ENCODE data around the gene HPX. TPM values are rescaled to one million over a fixed set of nuclear protein-coding genes. Genes with fewer than 3 reads are reported as not detected.

Gene HPX
- polyA plus RNA-seq, 2 of the 4 experiments (the other 2 are of a cell fraction), result 0.66 to 0.70 TPM

GRCh38 chr11:6385046-6385777 is 55.6 kb downstream of the HPX start (continued):
- TF ChIP-seq CHD2 (IDR thresholded peaks at IDR 0.05; ENCODE audit: low read length, partially characterized antibody) (no peak), GATA3 (IDR thresholded peaks at IDR 0.05; ENCODE audit: borderline replicate concordance) (no peak), NFE2L2 (conservative IDR thresholded peaks at IDR 0.05; ENCODE audit: low read length) (no peak), REST (IDR thresholded peaks at IDR 0.05) (no peak), POLR2A (IDR thresholded peaks at IDR 0.05; ENCODE audit: low read length) (no peak)

Other genes with a start within 250 kb of the HPX start
- not detected in 2 replicates for gene OR52W1, start 241.8 kb downstream of the HPX start, polyA plus RNA-seq (2011; rRNA removed)
- not detected in 3 replicates for gene OR52W1, start 241.8 kb downstream of the HPX start, polyA plus RNA-seq (2017; fragmentation: RNase III; extraction: RNeasy Plus Mini Kit Qiagen cat#74134 plus additional on column Dnase treatment)
- gene C11orf42, start 235.4 kb downstream of the HPX start, polyA plus RNA-seq (2011; rRNA removed), result not detected in 2 replicates
- gene C11orf42, start 235.4 kb downstream of the HPX start, polyA plus RNA-seq (2017; fragmentation: RNase III; extraction: RNeasy Plus Mini Kit Qiagen cat#74134 plus additional on column Dnase treatment), result not detected in 3 replicates
- gene FHIP1B, start 206.4 kb downstream of the HPX start, polyA plus RNA-seq (2011; rRNA removed), result 19.4 and 23.9 TPM in 2 replicates
- gene FHIP1B, start 206.4 kb downstream of the HPX start, polyA plus RNA-seq (2017; fragmentation: RNase III; extraction: RNeasy Plus Mini Kit Qiagen cat#74134 plus additional on column Dnase treatment), result 12.6 to 14.3 TPM (median 13.9 TPM) in 3 replicates
- 0.12 and 0.19 TPM in 2 replicates for gene CNGA4, start 201.9 kb downstream of the HPX start, polyA plus RNA-seq (2011; rRNA removed)
- gene CNGA4, start 201.9 kb downstream of the HPX start, polyA plus RNA-seq (2017; fragmentation: RNase III; extraction: RNeasy Plus Mini Kit Qiagen cat#74134 plus additional on column Dnase treatment), result 0.10 to 0.12 TPM (median 0.11 TPM) in 3 replicates
- gene CCKBR, start 181.1 kb downstream of the HPX start, polyA plus RNA-seq (2011; rRNA removed), result not detected in 2 replicates
- gene CCKBR, start 181.1 kb downstream of the HPX start, polyA plus RNA-seq (2017; fragmentation: RNase III; extraction: RNeasy Plus Mini Kit Qiagen cat#74134 plus additional on column Dnase treatment), result not detected in 3 replicates
- 5.2 and 6.0 TPM in 2 replicates for gene CAVIN3, start 120.5 kb downstream of the HPX start, polyA plus RNA-seq (2011; rRNA removed)
- gene CAVIN3, start 120.5 kb downstream of the HPX start, polyA plus RNA-seq (2017; fragmentation: RNase III; extraction: RNeasy Plus Mini Kit Qiagen cat#74134 plus additional on column Dnase treatment), result 15.9 to 26.7 TPM (median 22.9 TPM) in 3 replicates
- 5.1 and 5.5 TPM in 2 replicates for gene SMPD1, start 50.5 kb downstream of the HPX start, polyA plus RNA-seq (2011; rRNA removed)
- 5.7 to 6.8 TPM (median 6.5 TPM) in 3 replicates for gene SMPD1, start 50.5 kb downstream of the HPX start, polyA plus RNA-seq (2017; fragmentation: RNase III; extraction: RNeasy Plus Mini Kit Qiagen cat#74134 plus additional on column Dnase treatment)
- gene APBB1, start 21.9 kb downstream of the HPX start, polyA plus RNA-seq (2011; rRNA removed), result 13.6 and 17.2 TPM in 2 replicates
- gene APBB1, start 21.9 kb downstream of the HPX start, polyA plus RNA-seq (2017; fragmentation: RNase III; extraction: RNeasy Plus Mini Kit Qiagen cat#74134 plus additional on column Dnase treatment), result 14.4 to 18.5 TPM (median 16.4 TPM) in 3 replicates
- gene TRIM3, start 33.0 kb upstream of the HPX start, polyA plus RNA-seq (2011; rRNA removed), result 10.0 and 11.3 TPM in 2 replicates
- 17.5 to 19.8 TPM (median 19.6 TPM) in 3 replicates for gene TRIM3, start 33.0 kb upstream of the HPX start, polyA plus RNA-seq (2017; fragmentation: RNase III; extraction: RNeasy Plus Mini Kit Qiagen cat#74134 plus additional on column Dnase treatment)
- 87.9 and 88.5 TPM in 2 replicates for gene ARFIP2, start 40.3 kb upstream of the HPX start, polyA plus RNA-seq (2011; rRNA removed)
- 68.7 to 80.0 TPM (median 79.2 TPM) in 3 replicates for gene ARFIP2, start 40.3 kb upstream of the HPX start, polyA plus RNA-seq (2017; fragmentation: RNase III; extraction: RNeasy Plus Mini Kit Qiagen cat#74134 plus additional on column Dnase treatment)
- gene TIMM10B, start 40.5 kb upstream of the HPX start, polyA plus RNA-seq (2011; rRNA removed), result 31.6 and 35.6 TPM in 2 replicates
- 20.6 to 24.4 TPM (median 22.0 TPM) in 3 replicates for gene TIMM10B, start 40.5 kb upstream of the HPX start, polyA plus RNA-seq (2017; fragmentation: RNase III; extraction: RNeasy Plus Mini Kit Qiagen cat#74134 plus additional on column Dnase treatment)
- 8.6 and 12.7 TPM in 2 replicates for gene DNHD1, start 56.3 kb upstream of the HPX start, polyA plus RNA-seq (2011; rRNA removed)
- gene DNHD1, start 56.3 kb upstream of the HPX start, polyA plus RNA-seq (2017; fragmentation: RNase III; extraction: RNeasy Plus Mini Kit Qiagen cat#74134 plus additional on column Dnase treatment), result 5.4 to 7.6 TPM (median 6.8 TPM) in 3 replicates
- 20.5 and 25.9 TPM in 2 replicates for gene RRP8, start 162.6 kb upstream of the HPX start, polyA plus RNA-seq (2011; rRNA removed)
- gene RRP8, start 162.6 kb upstream of the HPX start, polyA plus RNA-seq (2017; fragmentation: RNase III; extraction: RNeasy Plus Mini Kit Qiagen cat#74134 plus additional on column Dnase treatment), result 14.5 to 17.9 TPM (median 14.5 TPM) in 3 replicates
- 109 and 120 TPM in 2 replicates for gene ILK, start 162.8 kb upstream of the HPX start, polyA plus RNA-seq (2011; rRNA removed)
- 108 to 116 TPM (median 114 TPM) in 3 replicates for gene ILK, start 162.8 kb upstream of the HPX start, polyA plus RNA-seq (2017; fragmentation: RNase III; extraction: RNeasy Plus Mini Kit Qiagen cat#74134 plus additional on column Dnase treatment)
- gene TAF10, start 171.2 kb upstream of the HPX start, polyA plus RNA-seq (2011; rRNA removed), result 174 and 242 TPM in 2 replicates
- 124 to 138 TPM (median 135 TPM) in 3 replicates for gene TAF10, start 171.2 kb upstream of the HPX start, polyA plus RNA-seq (2017; fragmentation: RNase III; extraction: RNeasy Plus Mini Kit Qiagen cat#74134 plus additional on column Dnase treatment)
- 53.2 and 63.0 TPM in 2 replicates for gene TPP1, start 178.4 kb upstream of the HPX start, polyA plus RNA-seq (2011; rRNA removed)
- 32.3 to 41.6 TPM (median 40.7 TPM) in 3 replicates for gene TPP1, start 178.4 kb upstream of the HPX start, polyA plus RNA-seq (2017; fragmentation: RNase III; extraction: RNeasy Plus Mini Kit Qiagen cat#74134 plus additional on column Dnase treatment)
- gene DCHS1, start 214.8 kb upstream of the HPX start, polyA plus RNA-seq (2011; rRNA removed), result 0.06 and 0.08 TPM in 2 replicates
- gene DCHS1, start 214.8 kb upstream of the HPX start, polyA plus RNA-seq (2017; fragmentation: RNase III; extraction: RNeasy Plus Mini Kit Qiagen cat#74134 plus additional on column Dnase treatment), result 0.04 to 0.07 TPM (median 0.06 TPM) in 3 replicates
- 96.8 and 107 TPM in 2 replicates for gene MRPL17, start 242.4 kb upstream of the HPX start, polyA plus RNA-seq (2011; rRNA removed)
- gene MRPL17, start 242.4 kb upstream of the HPX start, polyA plus RNA-seq (2017; fragmentation: RNase III; extraction: RNeasy Plus Mini Kit Qiagen cat#74134 plus additional on column Dnase treatment), result 127 to 132 TPM (median 128 TPM) in 3 replicates